ENCODE measurements around the gene SNX25.
"Not testable (repeated sequence)": the region's sequence is repeated elsewhere in the genome, so short reads cannot be mapped to it uniquely, and the experiment has no call there.

Gene SNX25

GRCh38 chr4:185209031-185209851, at the start of gene SNX25:
Gene SNX25, plus strand, starts transcription at chr4:185209598. Its CDS starts 229 bp downstream, at chr4:185209827.
- peak; percentile 75 for DNase-seq

GRCh38 chr4:185165605-185166063, 43.8 kb upstream of the SNX25 start:
- no peak for DNase-seq

- DNase-seq, result no peak
These were observed 42.2 kb upstream of the SNX25 start for GRCh38 chr4:185167234-185167633.

GRCh38 chr4:185171373-185172071, 37.9 kb upstream of the SNX25 start:
- DNase-seq, result no peak

- no peak for DNase-seq
These were observed 29.9 kb upstream of the SNX25 start for GRCh38 chr4:185179488-185179887.

GRCh38 chr4:185182239-185182638, 27.2 kb upstream of the SNX25 start:
- no peak for DNase-seq

- DNase-seq, result peak; percentile 52
These were observed 25.6 kb upstream of the SNX25 start for GRCh38 chr4:185183622-185184281.

GRCh38 chr4:185186769-185187168, 22.6 kb upstream of the SNX25 start:
- no peak for DNase-seq

GRCh38 chr4:185189606-185190305, 19.6 kb upstream of the SNX25 start:
- no peak for DNase-seq

- no peak for DNase-seq
These were observed 19.0 kb upstream of the SNX25 start for GRCh38 chr4:185190306-185190856.

- no peak for DNase-seq
These were observed 17.3 kb upstream of the SNX25 start for GRCh38 chr4:185192059-185192458.

- DNase-seq, result no peak
These were observed 14.2 kb upstream of the SNX25 start for GRCh38 chr4:185194924-185195888.

GRCh38 chr4:185196437-185196836, 13.0 kb upstream of the SNX25 start:
- DNase-seq, result no peak

- not testable (repeated sequence) for DNase-seq
These were observed 11.2 kb upstream of the SNX25 start for GRCh38 chr4:185198189-185198588.

GRCh38 chr4:185201977-185202962, 7.1 kb upstream of the SNX25 start:
- peak; percentile 18 for DNase-seq

GRCh38 chr4:185202984-185203485, 6.4 kb upstream of the SNX25 start:
- DNase-seq, result no peak

GRCh38 chr4:185203486-185204237, 5.7 kb upstream of the SNX25 start, which contains the start of gene CFAP97:
Gene CFAP97, minus strand, starts transcription at chr4:185204000. Its CDS starts 12,804 bp downstream, at chr4:185191196.
- DNase-seq, result peak; percentile 70

- no peak for DNase-seq
These were observed 5.0 kb upstream of the SNX25 start for GRCh38 chr4:185204238-185204910.

Data from activated CD4-positive, alpha-beta T cell treated with anti-CD3 and anti-CD28 coated beads for 1 hour (primary cell).